ENCODE results near the gene DUSP22. TPM values are rescaled to one million over a fixed set of nuclear protein-coding genes. Genes with fewer than 3 reads are reported as not detected.
A peak's percentile ranks its signal among the peaks of the same experiment; 100 is the strongest.
"Not testable (repeated sequence)": the region's sequence is repeated elsewhere in the genome, so short reads cannot be mapped to it uniquely, and the experiment has no call there.

Gene DUSP22
- polyA plus RNA-seq (ENCODE audit: insufficient read length in 10 of 10), result 10 to 100 TPM; 23.0 to 30.0 (median 26.7) TPM
- long read RNA-seq, donor 1, partial matches to known transcripts, result 0 of 8 reads
- long read RNA-seq, donor 1, other reads (novel, unspliced or antisense), result 0 of 8 reads
- long read RNA-seq, donor 2, partial matches to known transcripts, result 0 of 5 reads
- long read RNA-seq, donor 2, other reads (novel, unspliced or antisense), result 0 of 5 reads
- long read RNA-seq, donor 3, result 0 reads
- long read RNA-seq, donor 4, partial matches to known transcripts, result 0 of 2 reads
- long read RNA-seq, donor 4, other reads (novel, unspliced or antisense), result 0 of 2 reads
- long read RNA-seq, donor 5, partial matches to known transcripts, result 0 of 4 reads
- long read RNA-seq, donor 5, other reads (novel, unspliced or antisense), result 0 of 4 reads
- long read RNA-seq, donor 6, partial matches to known transcripts, result 0 of 8 reads
- long read RNA-seq, donor 6, other reads (novel, unspliced or antisense), result 0 of 8 reads
- long read RNA-seq, donor 7, transcript DUSP22-202 (7 exons, 3,098 nt), result major isoform, 5 of 9 reads
- long read RNA-seq, donor 7, partial matches to known transcripts, result 0 of 9 reads
- long read RNA-seq, donor 7, other reads (novel, unspliced or antisense), result 0 of 9 reads
- long read RNA-seq, donor 8, partial matches to known transcripts, result 0 of 8 reads
- long read RNA-seq, donor 8, other reads (novel, unspliced or antisense), result 0 of 8 reads
- long read RNA-seq, donor 9, partial matches to known transcripts, result 0 of 1 reads
- long read RNA-seq, donor 9, other reads (novel, unspliced or antisense), result 0 of 1 reads

DNA sequence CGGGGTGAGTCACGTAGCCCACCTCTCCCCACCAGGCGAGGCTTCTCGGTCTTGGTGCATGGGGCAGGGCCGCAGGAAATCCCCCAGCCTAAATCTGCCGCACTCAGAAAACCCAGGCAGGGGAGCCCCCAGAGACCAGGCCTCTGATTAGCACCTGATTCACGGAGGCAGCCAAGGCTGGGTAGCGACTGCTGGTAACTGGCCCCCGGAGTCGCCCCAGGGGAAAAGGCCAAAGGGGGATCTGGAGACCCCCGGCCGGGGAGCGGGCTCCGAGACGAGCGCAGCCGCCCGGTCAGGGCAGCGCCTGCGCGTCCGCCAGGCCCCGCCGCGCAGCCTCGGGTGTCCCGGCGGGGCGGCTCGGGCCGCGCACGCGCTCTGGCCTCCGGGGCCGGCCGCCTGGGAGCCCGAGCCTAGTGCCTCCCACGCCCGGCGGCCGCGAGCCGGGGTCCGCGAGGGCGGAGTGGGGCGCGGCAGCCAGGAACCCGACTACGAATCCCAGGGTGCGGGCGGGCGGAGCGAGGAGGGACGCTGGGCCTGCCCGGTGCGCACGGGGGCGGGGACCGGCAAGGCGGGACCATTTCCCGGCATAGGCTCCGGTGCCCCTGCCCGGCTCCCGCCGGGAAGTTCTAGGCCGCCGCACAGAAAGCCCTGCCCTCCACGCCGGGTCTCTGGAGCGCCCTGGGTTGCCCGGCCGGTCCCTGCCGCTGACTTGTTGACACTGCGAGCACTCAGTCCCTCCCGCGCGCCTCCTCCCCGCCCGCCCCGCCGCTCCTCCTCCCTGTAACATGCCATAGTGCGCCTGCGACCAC, at the start of gene DUSP22:
DUSP22 (plus strand) TSS at position 791 of the 809 bp plus-strand sequence. CDS start 53 bp downstream, outside the sequence.
- DNase-seq, result peak; percentile 84 to 94 (median 85)

GRCh38 chr6:246352-246751, 45.9 kb upstream of the DUSP22 start:
- no peak for DNase-seq

GRCh38 chr6:247351-247750, 44.9 kb upstream of the DUSP22 start:
- DNase-seq, result no peak

DNA sequence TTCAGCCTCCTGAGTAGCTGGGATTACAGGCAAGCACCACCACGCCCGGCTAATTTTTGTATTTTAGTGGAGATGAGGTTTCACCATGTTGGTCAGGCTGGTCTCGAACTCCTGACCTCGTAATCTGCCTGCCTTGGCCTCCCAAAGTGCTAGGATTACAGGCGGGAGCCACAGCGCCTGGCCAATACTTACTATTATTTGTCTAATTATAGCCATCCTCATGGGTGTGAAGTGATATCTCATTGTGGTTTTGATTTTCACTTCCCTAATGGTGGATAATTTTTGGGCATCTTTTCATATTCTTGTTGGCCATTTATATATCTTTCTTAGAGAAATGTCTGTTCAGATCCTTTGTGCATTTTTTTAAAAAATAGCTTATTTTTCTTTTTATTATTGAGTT, 44.2 kb upstream of the DUSP22 start:
- not testable (repeated sequence) for DNase-seq

DNA sequence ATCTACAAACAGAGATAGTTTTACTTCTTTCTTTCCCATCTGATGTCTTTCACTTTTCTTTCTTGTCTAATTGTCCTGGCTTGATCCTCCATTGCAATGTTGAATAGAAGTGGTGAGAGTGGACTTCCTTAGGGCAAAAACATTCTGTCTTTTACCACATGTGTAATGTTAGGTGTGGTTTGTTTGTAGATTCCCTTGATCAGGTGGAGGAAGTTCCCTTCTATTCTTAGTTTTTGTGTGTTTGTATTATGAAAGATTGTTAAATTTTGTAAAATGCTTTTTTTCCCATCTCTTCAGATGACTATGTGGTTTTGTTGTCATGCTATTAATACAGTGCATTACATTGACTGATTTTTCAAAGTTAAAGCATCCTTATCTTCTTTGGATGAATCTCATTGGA, 41.6 kb upstream of the DUSP22 start:
- DNase-seq, result no peak

GRCh38 chr6:251920-252319, 40.4 kb upstream of the DUSP22 start:
- no peak for DNase-seq

DNA sequence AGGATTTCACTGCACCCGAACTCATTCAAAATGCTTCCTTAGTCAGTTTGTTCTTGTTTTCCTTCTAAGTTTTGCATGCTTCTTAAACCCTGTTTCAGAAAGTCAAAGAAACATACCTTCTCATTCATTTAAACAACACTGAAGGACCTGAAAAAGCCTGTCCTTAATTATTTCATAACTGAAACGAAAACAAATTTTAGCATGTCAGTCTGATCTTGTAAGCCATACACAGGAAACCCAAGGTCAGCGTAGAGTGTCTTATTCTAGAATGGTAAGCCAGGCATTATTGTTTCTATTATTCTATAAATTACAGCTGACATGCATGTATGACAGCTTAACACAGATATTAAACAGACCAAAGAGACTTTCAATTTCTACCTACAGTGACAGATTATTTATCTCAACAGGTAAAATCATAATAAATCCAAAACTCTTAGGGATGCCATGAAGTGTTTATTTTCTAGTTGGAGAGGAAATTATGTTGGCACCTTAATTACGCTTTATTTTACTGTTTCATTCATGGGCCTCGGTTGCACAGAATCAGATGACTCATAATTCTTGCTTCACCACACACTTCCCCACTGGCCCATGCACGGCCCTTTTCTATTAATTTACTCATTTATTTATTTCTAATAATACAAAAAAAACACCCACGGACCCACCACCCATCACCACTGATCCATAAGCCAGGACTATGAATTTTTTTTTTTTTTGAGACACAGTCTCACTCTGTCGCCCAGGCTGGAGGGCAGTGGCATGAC, 39.3 kb upstream of the DUSP22 start:
- no peak for DNase-seq

DNA sequence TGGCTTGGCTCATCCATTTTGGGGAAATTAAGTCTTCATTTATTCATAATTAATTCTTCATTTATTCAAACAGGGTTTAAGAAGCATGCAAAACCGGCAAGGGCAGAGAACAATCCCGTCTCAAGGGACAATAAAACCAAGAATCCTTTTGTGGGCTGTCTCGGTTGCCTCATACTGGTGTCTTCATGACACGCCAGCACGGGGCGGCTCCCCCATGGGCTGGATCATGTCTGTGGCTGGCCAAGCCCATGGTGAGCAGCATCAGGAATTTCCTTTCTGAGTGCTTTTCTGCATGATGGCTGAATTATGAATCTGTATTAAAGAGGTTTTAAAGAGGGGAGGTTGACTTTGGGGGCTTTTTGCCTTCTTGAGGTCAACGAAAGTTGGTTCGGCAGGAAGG, 38.3 kb upstream of the DUSP22 start:
- no peak for DNase-seq

DNA sequence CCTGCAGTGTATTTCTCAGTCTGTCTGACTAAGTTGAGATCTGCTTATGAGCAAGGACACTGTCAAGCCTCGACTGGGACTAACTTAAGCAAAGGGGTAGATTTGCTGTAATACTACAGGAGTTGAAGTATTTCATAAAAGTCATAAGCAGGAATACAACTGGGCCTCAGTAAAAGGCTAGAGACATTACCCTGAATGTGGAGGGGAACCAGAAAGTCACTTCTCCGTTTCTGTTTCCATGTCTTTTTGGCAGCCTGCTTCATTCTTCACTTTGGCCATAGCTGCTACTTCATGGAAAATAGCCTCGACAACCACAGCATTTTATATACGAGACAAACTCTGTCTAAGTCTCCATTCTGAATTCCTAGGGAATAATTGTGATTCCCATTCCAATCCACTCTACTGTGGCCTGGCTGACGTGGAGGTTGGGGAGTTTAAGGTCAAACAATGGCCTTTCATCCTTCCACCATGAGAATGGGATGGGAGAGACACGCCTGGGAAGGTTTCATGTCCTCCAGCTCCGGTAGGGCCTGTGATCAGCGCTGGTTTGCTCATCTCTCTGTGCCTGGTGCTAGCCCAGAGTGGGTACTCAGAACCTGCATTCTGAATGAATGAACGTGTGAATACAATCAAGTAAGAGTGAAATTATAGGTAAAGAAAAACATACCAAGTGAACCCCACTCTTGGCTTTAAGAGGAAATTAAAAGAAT, 37.1 kb upstream of the DUSP22 start:
- DNase-seq, result no peak

GRCh38 chr6:255751-256083, 36.6 kb upstream of the DUSP22 start:
- DNase-seq, result no peak

DNA sequence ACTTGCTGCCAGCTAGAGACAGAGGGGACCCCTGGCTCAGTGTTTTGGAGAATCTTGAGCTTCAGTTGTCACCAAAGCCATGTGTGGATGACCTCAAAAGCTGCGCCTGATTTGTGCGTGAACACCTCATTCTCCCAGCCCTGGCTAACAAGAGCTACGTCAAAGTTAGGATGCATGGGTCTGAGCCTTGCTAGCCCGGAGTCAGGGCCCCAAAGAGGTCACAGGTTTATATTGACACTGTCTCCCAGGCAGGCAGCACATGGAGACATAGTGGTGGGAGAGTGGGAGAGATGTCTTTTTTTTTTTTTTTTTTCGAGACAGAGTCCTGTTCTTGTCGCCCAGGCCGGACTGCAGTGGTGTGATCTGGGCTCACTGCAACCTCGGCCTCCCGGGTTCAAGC, 36.1 kb upstream of the DUSP22 start:
- no peak for DNase-seq

GRCh38 chr6:257031-257725, 35.1 kb upstream of the DUSP22 start:
- peak in 1 of 3 donors; percentile 17 for DNase-seq

- DNase-seq, result no peak
These were observed 34.5 kb upstream of the DUSP22 start for GRCh38 chr6:257774-258173.

GRCh38 chr6:259316-259715, 33.0 kb upstream of the DUSP22 start:
- no peak for DNase-seq

GRCh38 chr6:259901-260508, 32.3 kb upstream of the DUSP22 start:
- DNase-seq, result no peak

- no peak for DNase-seq
These were observed 27.7 kb upstream of the DUSP22 start for GRCh38 chr6:264626-265025.

GRCh38 chr6:268394-268935, 23.8 kb upstream of the DUSP22 start:
- no peak for DNase-seq

DNA sequence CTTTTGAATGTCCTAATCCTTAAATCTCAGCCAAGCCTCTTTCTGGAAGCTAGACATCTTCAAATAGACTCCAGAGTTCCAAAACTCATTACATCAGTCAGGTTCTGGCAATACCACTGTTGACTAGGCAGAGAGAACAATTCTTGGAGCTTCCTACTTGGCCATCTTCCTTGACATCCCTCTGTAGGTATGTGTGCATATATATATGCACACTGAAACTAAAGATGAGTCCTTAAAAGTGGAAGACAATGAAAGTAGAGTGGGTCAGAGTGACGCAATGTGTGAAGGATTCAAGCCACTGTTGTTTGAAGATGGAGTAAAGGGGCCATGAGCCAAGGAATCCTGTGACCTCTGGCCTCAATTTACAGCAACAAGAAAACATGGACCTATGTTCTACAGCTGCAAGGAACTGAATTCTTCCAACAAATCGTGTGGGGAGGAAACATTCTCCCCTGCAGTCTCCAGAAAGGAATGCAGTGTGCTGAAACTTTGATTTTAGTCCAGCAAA, 18.7 kb upstream of the DUSP22 start:
- peak; percentile 79 to 93 (median 85) for DNase-seq

GRCh38 chr6:277746-278145, 14.5 kb upstream of the DUSP22 start:
- DNase-seq, result no peak

All from muscle of back (tissue), 13 donors.